ENCODE data around the gene RNU1-3. TPM values are rescaled to one million over a fixed set of nuclear protein-coding genes. Genes with fewer than 3 reads are reported as not detected.
"Not testable (repeated sequence)": the region's sequence is repeated elsewhere in the genome, so short reads cannot be mapped to it uniquely, and the experiment has no call there.

RNU1-3 gene
- total RNA-seq, 6 experiments from 2014 or later, result 1,191 to 2,394 (median 1,819) TPM

- no peak for DNase-seq
- H3K9me3 Mint-ChIP-seq, result no peaks in the 10 kb centered on the region
- no peaks in the 10 kb centered on the region; the same call in 1 of the 2 replicates for H3K27me3 Mint-ChIP-seq (ENCODE audit: insufficient read depth)
- H3K27ac Mint-ChIP-seq, result no peak overlapping the region
- H3K4me3 Mint-ChIP-seq, result no peak overlapping the region
- peaks cover 19% of the 10 kb centered on the region for H3K36me3 Mint-ChIP-seq (ENCODE audit: low read depth)
- no peaks in the 10 kb centered on the region for H3K4me1 Mint-ChIP-seq (ENCODE audit: low read depth)
- 0 out of 2 replicates have a peak, but pooled peaks have one; percentile 14 for TF ChIP-seq CTCF (IDR thresholded peaks at IDR 0.05)
These were observed 38.2 kb downstream of the RNU1-3 start for GRCh38 chr1:16628361-16629111.

- H3K27ac Mint-ChIP-seq; H3K4me1 Mint-ChIP-seq (ENCODE audit: low read depth): not testable (repeated sequence)
These were observed 40.3 kb downstream of the RNU1-3 start for GRCh38 chr1:16626409-16626983.

GRCh38 chr1:16625497-16626408 lies 41.0 kb downstream of the RNU1-3 start:
- no peaks in the 10 kb centered on the region for H3K4me1 Mint-ChIP-seq (ENCODE audit: low read depth)
- no peak for DNase-seq
- TF ChIP-seq CTCF (IDR thresholded peaks at IDR 0.05), result no peak
- H3K4me3 Mint-ChIP-seq, result no peak overlapping the region
- no peaks in the 10 kb centered on the region for H3K9me3 Mint-ChIP-seq
- no peaks in the 10 kb centered on the region for H3K27me3 Mint-ChIP-seq (ENCODE audit: insufficient read depth)
- no peak overlapping the region for H3K27ac Mint-ChIP-seq
- peaks cover 19% of the 10 kb centered on the region for H3K36me3 Mint-ChIP-seq (ENCODE audit: low read depth)

More at GRCh38 chr1:16626409-16626983, 40.3 kb downstream of the RNU1-3 start:
- H3K27me3 Mint-ChIP-seq (ENCODE audit: insufficient read depth); H3K4me3 Mint-ChIP-seq; DNase-seq; H3K9me3 Mint-ChIP-seq: not testable (repeated sequence)
- H3K36me3 Mint-ChIP-seq (ENCODE audit: low read depth), result peaks cover 19% of the 10 kb centered on the region

DNA sequence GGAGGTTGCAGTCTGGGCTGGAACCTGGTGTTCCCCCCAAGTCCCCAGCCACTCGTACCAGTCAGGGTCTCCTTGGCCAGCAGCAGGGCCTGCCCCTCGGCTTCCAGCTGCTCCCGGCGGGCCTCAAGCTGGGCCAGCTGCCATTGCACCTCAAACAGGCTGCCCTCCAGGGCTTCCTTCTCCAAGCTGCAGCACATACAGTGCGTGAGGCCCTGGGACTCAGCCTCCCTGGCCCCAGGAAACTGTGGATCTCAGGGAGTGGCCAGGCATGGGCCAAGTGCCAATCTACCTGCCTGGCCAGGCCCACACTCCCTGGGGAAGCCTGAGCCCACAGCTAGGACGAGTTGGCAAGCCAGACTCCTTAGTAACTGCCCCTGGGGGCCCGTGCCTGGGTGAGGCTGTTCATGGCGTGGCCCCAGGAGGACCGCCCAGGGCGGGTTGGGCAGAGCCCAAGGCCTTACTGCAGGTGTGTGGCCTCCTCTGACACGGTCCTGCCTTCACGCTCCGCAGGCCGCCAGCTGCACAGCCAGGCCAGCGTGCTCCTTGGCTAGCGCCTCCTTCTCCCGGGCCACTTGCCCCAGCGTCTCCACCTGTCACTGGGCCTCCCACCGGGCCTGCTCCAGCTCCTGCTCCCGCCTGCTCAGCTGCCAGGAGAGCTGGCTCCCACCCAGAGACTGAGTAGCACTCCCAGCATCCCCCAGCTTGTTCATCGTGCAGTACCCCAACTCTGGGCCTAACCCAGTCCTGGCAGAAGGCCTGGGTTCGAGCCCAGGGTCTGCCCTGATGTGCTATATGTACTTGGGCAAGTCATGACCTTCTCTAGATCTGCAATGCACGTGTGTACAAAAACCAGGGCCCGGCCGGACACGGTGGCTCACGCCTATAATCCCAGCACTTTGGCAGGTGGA lies 42.7 kb downstream of the RNU1-3 start:
- not testable (repeated sequence) for H3K27ac Mint-ChIP-seq; H3K27me3 Mint-ChIP-seq (ENCODE audit: insufficient read depth); H3K9me3 Mint-ChIP-seq; DNase-seq; H3K4me3 Mint-ChIP-seq; H3K4me1 Mint-ChIP-seq (ENCODE audit: low read depth)
- H3K36me3 Mint-ChIP-seq (ENCODE audit: low read depth), result peaks cover 19% of the 10 kb centered on the region

GRCh38 chr1:16623337-16623736 lies 43.4 kb downstream of the RNU1-3 start:
- not testable (repeated sequence) for H3K4me1 Mint-ChIP-seq (ENCODE audit: low read depth); H3K27me3 Mint-ChIP-seq (ENCODE audit: insufficient read depth); H3K4me3 Mint-ChIP-seq; H3K9me3 Mint-ChIP-seq; H3K27ac Mint-ChIP-seq
- peaks cover 13% of the 10 kb centered on the region for H3K36me3 Mint-ChIP-seq (ENCODE audit: low read depth)
- DNase-seq, result peak; percentile 94

- not testable (repeated sequence) for H3K27ac Mint-ChIP-seq; H3K27me3 Mint-ChIP-seq (ENCODE audit: insufficient read depth); H3K4me1 Mint-ChIP-seq (ENCODE audit: low read depth); H3K9me3 Mint-ChIP-seq; DNase-seq; H3K4me3 Mint-ChIP-seq
- H3K36me3 Mint-ChIP-seq (ENCODE audit: low read depth), result peaks cover 13% of the 10 kb centered on the region
These were observed 45.0 kb downstream of the RNU1-3 start for GRCh38 chr1:16621681-16622315.
